ENCODE data around the gene OR1N1. TPM values are rescaled to one million over a fixed set of nuclear protein-coding genes. Genes with fewer than 3 reads are reported as not detected.

The OR1N1 gene
- total RNA-seq, 2 donors from 2014 or later = not detected

- intact Hi-C loops (cut with DNase I) = no loop called here
These were observed 491 bp downstream of the OR1N1 start for GRCh38 chr9:122526602-122527001.

GRCh38 chr9:122519376-122519775, 7.7 kb downstream of the OR1N1 start:
- no peak overlapping the region for H3K27ac ChIP-seq
- no peak for DNase-seq
- H3K4me1 ChIP-seq = no peaks in the 10 kb centered on the region
- H3K9ac ChIP-seq (ENCODE audit: low read depth in 2 of 2, low read length in 2 of 2) = no peak overlapping the region
- intact Hi-C loops (cut with DNase I) = no loop called here
- H3K4me3 ChIP-seq = no peak overlapping the region
- no peaks in the 10 kb centered on the region for H3K27me3 ChIP-seq
- H3K36me3 ChIP-seq = no peaks in the 10 kb centered on the region
- TF ChIP-seq CTCF (IDR thresholded peaks at IDR 0.05) = no peak
- H3K9me3 ChIP-seq = no peaks in the 10 kb centered on the region

More at GRCh38 chr9:122526602-122527001, 491 bp downstream of the OR1N1 start:
- Histone ChIP-seq H3K9ac (ENCODE audit: low read depth in 2 of 2, low read length in 2 of 2) (no peak overlapping the region), H3K4me1 (no peaks in the 10 kb centered on the region), H3K9me3 (no peaks in the 10 kb centered on the region), H3K27me3 (no peaks in the 10 kb centered on the region), H3K4me3 (no peak overlapping the region), H3K27ac (no peak overlapping the region), H3K36me3 (no peaks in the 10 kb centered on the region)
- TF ChIP-seq CTCF (IDR thresholded peaks at IDR 0.05) = no peak
- no peak for DNase-seq

- Histone ChIP-seq H3K9ac (ENCODE audit: low read depth in 2 of 2, low read length in 2 of 2) (no peak within 1 kb of the TSS), H3K4me3 (no peak within 1 kb of the TSS), H3K36me3 (no peaks in the 10 kb centered on the region), H3K27me3 (no peaks in the 10 kb centered on the region), H3K4me1 (no peaks in the 10 kb centered on the region), H3K27ac (no peak within 1 kb of the TSS), H3K9me3 (no peaks in the 10 kb centered on the region)
- DNase-seq = no peak
- TF ChIP-seq CTCF (IDR thresholded peaks at IDR 0.05) = no peak
- intact Hi-C loops (cut with DNase I) = no loop called here
These were observed 8.3 kb downstream of the OR1N1 start, which contains the start of gene OR1J4 for GRCh38 chr9:122518841-122519240. OR1J4 (plus strand) TSS chr9:122519141; CDS start chr9:122519141, 0 bp downstream.

- intact Hi-C loops (cut with DNase I) = no loop called here
- Histone ChIP-seq H3K4me1 (no peaks in the 10 kb centered on the region), H3K36me3 (no peaks in the 10 kb centered on the region), H3K4me3 (no peak overlapping the region), H3K27ac (no peak overlapping the region), H3K9ac (ENCODE audit: low read depth in 2 of 2, low read length in 2 of 2) (no peak overlapping the region), H3K27me3 (no peaks in the 10 kb centered on the region), H3K9me3 (no peaks in the 10 kb centered on the region)
- TF ChIP-seq CTCF (IDR thresholded peaks at IDR 0.05) = no peak
- no peak for DNase-seq
These were observed 8.9 kb downstream of the OR1N1 start for GRCh38 chr9:122518226-122518625.

- no peak for TF ChIP-seq CTCF (IDR thresholded peaks at IDR 0.05)
- Histone ChIP-seq H3K9me3 (no peaks in the 10 kb centered on the region), H3K36me3 (no peaks in the 10 kb centered on the region), H3K9ac (ENCODE audit: low read depth in 2 of 2, low read length in 2 of 2) (no peak within 1 kb of the TSS), H3K27me3 (no peaks in the 10 kb centered on the region), H3K4me1 (no peaks in the 10 kb centered on the region), H3K27ac (no peak within 1 kb of the TSS), H3K4me3 (no peak within 1 kb of the TSS)
- intact Hi-C loops (cut with DNase I) = no loop called here
- DNase-seq = no peak
These were observed 16.6 kb downstream of the OR1N1 start, which contains the start of gene OR1J2 for GRCh38 chr9:122510502-122510901. OR1J2 (plus strand) TSS chr9:122510802; CDS start chr9:122510802, 0 bp downstream.
